Epidermal melanocyte (primary cell): ENCODE results near the gene TEX44.
"Not testable (repeated sequence)": the region's sequence is repeated elsewhere in the genome, so short reads cannot be mapped to it uniquely, and the experiment has no call there.

Experiments used
- DNase-seq: peaks from one replicate; pipeline ENCODE4 v3.0.0; 2011; ENCODE audit warnings: low spot score; ENCODE audit not compliant: insufficient read length

The TEX44 gene

DNA sequence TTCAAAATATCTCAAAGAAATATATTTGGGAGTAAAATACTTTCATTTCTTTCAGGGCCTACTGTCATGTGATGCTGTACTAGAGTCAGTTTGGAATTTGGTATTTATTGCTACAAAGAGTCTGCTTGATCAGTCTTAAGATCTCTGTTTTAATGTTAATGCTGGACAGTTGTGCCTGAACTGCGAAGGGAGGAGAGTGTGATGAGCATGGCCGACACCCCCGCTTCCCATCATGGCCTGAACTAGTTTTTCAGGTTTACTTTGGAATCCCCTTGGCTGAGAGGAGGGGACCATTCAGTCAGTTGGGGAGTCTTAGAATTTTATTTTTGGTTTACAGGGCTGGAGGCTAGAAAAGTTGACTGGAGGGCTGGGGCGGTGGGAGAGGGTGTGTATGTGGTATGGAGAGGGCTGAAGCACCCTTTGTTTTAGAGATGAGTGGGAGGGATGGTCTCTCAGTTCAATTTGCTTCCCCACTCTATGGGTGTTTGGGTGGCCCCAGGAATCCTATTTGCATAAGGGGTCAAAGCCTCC is 20.9 kb upstream of the TEX44 start:
- DNase-seq = no peak

DNA sequence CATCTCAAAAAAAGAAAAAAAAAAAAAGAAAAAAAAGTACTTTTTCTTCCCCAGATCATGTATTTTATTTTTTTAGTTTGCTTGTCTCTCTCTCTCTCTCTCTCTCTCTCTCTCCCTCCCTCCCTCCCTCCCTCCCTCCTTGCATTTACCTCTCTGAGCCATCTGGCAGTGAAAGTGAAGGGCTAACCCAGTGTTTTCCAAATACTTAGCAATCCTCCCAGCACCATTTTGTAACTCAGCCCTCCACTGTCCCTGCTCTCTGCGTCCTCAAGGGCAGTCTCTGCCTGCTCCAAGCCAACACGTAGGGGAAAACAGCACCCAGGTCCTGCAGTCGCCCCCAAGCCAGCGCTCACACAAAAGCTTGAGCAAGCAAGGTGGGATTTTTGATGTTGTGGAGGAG is 19.6 kb upstream of the TEX44 start:
- DNase-seq = no peak

DNA sequence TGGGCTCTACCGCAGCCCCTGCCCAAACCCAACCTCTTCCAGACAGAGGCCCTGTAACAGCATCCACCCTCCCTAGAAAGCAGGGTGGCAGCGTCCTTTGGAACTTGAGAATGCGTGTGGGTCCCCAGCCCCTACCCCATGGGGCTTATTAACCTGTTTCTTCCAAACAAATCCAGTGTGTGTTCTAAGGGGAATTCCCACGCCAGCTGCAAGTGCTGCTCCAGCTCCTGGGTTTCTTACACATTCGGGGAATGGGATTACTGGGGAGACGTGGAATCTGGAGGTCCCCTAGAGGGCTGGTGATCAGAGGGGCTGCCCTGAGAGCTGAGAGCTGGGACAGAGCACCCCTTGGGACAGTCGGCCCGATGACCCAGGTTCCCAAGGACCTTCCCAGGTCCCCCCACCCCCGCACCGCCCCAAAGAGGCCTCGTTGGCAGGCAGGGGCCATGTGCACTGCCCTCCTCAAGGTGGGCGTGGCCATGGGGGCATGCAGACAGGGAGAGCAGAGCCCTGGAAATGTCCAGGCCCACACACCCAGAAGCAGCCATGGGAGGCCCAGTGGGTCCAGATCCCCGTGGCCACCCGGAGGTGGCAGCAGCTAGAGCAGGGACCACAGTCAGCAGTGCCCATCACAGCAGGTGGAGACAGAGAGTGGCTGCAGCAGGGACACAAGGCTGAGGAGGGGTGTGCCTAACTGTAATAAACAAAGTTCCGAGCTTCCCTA is 18.8 kb upstream of the TEX44 start:
- DNase-seq = no peak

DNA sequence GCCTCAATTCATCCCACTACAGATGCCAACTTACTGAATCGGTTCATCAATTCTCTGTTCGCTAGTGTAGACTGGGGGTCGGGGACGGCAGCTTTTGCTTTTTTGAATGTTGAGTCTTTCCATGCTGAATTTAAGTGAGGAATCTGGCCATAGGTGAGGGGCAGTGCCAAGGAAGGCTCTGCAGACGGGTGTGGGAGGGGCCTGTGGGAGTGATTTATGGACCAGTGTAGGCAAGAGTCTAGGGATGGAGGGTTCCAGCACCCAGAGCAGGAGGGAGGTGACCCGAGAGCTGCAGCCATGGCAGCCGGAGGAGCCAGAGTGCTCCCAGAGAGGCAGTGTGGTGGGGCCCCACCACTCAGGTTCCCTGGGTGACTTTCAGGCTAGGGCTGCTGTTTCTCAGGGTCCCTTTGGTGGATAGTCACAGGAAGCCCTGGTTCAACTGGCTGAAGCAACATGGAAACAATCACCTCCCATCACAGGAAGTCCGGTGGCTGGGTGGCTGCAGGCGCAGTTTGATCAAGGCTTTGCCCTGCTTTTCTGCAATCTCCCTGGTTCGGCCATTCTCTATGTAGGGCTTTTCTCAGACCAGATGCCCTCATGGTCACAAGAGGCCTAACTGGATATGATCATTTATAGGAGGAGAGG is 16.9 kb upstream of the TEX44 start:
- no peak for DNase-seq

DNA sequence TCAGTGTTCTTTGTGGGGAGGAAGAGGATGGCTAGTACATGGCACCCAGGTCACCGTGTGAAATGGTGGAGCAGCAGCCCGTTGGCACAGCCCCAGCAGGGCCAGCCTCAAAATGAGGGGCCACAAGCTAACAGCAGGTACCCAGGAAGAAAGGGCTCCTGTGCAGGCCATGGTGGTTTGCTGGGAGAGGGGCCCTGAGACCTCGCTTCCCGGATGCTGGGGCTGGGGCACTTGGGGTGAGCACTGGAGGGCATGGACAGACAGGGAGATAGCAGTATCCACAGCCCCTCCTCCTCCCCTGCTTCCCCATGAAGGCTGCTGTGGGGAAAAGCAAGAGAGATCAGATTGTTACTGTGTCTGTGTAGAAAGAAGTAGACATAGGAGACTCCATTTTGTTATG is 16.2 kb upstream of the TEX44 start:
- DNase-seq = no peak

DNA sequence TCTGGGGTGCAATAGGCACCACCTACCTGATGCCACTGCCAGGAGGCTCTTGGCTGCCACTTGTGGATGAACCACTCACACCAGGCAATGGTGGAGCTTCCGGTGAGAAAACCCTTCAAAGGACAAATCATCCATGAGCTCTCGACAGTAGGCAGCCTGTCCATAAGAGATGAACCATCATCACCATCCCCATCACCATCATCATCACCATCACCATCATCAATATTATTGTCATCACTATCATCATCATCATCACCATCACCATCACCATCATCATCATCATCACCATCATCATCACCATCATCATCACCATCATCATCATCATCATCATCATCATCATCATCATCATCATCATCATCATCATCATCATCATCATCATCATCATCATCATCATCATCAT is 14.0 kb upstream of the TEX44 start:
- DNase-seq = not testable (repeated sequence)

DNA sequence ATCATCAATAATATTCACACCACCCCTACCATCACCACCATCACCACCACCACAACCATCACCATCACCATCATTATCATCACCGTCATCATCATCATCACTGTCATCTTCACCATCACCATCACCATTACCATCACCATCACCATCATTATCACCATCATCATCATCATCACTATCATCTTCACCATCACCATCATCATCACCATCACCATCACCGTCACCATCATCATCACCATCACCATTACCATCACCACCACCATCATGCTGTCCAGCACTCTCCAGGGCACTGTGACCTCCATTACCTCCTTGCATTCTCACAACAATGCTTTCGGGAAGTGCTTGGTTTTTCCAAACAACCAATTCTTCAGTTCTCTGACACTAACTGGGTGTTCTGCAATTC is 13.1 kb upstream of the TEX44 start:
- DNase-seq = no peak

DNA sequence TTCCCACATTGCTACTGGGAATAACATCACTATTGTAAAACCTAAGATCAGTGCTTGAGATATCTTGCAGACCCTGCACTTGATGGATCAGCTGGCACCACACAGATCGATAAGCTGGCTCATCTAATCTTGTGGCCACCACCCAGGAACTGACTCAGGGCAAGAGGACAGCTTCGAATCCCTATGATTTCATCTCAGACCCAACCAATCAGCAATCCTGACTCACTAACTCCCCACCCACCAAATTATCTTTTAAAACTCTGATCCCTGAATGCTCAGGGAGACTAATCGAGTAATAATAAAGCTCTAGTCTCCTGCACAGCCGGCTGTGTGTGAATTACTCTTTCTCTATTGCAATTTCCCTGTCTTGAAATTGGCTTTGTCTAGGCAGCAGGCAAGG is 11.3 kb upstream of the TEX44 start:
- no peak for DNase-seq

DNA sequence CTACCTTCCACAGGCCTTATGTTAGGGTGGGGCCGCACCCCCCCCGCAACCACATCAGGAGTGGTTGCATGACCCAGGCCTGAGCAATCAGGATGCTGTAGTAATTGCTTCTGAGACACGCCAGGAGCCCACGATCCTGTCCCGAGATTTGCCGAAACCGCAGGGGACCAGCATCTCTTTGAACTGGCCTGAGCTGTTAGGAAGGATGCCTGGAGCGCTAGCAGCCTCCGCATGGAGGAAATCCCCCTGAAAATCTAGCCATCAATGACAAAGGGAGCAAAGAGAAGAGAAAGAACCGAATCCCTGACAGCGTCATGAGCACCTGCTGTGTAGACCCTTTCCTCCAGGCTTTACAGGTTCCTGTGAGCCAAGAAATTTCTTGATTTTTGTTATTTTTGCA is 8.7 kb upstream of the TEX44 start:
- DNase-seq = peak; percentile 26

DNA sequence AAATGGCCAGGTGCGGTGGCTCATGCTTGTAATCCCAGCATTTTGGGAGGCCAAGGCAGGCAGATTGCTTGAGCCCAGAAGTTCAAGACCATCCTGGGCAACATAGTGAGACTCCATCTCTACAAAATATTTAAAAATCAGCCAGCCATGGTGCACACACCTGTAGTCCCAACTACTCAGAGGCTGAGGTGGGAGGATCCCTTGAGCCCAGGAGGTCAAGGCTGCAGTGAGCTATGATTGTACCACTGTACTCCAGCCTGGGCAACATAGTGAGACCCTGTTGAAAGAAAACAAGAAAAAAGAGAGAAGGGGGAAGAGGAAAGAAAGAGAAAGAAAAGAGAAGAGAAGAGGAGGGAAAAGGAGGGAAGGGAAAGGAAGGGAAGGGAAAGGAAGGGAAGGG is 4.9 kb upstream of the TEX44 start:
- DNase-seq = not testable (repeated sequence)

DNA sequence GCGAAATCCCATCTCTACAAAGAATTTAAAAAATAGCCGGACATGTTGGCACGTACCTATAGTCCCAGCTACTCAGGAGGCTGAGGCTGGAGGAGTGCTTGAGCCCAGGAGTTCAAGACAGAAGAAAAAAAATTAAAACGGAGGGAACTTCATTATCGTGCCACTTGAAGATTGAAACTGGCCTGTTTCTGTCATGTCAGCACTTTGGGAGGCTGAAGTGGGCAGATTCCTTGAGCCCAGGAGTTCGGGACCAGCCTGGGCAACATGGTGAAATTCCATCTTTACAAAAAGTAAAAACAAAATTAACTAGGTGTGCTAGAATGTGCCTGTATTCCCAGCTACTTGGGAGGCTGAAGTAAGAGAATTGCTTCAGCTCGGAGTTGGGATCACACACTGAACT is 3.0 kb upstream of the TEX44 start:
- DNase-seq = no peak

DNA sequence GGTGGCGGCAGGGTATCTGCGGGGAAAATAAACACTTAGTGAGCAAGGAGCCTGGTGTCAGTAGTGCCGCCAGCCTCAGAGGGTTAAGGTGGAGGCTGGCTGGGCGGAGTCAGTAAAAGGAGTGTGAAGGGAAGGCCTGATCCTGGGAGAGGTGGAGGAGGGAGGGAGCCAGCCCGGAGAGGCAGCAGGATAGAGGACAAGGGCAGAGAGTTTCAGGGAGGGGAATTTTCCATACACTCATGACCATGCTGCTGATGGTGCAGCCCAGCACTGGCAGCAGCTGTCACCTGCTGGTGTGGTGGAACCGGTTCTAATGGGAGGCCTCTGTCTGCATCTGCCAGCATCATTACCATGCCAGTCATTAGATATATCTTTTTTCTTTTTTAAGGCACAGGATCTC is 2.0 kb upstream of the TEX44 start:
- no peak for DNase-seq

DNA sequence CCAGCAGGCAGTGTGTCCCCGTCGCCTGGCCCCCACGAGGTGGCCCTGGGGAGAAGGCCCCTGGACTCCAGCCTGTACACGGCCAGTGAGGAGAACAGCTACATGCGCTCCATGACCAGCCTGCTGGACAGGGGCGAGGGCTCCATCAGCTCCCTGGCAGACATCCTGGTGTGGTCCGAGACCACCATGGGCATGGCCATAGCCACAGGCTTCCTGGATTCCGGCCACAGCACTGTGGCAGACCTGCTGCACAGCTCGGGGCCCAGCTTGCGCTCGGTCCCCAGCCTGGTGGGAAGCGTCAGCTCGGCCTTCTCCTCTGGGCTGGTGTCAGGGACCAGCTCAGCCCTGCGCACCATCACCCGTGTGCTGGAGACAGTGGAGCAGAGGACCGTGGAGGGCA is 1.0 kb downstream of the TEX44 start:
- DNase-seq = no peak

DNA sequence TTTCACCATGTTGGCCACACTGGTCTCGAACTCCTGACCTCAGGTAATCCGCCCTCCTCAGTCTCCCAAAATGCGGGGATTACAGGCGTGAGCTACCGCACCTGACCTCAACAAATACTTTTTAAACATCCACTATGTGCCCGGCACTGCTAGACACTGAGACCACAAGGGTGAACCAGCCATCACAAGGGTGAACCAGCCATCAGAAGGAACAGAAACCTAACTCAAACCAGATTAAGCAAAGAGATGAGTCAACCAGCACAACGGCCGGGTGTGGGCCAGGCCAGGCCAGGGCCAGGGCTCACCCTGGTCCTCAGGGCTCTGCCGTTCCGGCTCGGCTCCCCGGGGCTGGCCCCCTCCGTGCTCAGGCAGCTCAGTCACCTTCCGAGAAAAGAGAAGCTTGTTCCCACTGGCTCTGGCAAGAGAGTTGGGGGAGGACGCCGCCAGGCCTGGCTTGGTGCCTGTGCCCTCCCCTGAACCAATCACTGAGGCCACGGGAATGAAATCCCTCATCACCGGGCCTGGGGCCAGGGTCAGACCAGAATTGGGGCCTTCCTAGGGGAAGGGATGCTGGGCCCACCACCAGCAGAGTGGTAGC is 4.4 kb downstream of the TEX44 start:
- DNase-seq = no peak

DNA sequence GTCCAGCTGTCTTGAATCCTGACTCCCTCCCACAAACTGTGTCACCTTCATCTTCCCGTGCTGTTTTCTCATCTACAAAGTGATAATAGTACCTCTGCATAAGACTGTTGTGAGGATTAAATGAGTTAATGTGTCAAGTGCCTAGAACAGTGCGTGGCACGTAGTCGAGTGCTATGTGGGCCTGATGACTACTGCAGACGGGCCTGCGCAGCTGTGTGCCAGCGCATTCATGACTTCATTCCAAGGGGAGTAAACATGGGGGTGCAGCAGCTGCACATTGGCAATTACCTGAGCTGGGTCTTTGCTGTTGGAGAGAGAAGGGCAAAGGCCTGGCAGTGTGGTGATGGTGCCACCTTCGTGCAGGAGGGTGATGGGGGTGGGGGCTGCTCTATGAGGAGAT is 5.0 kb downstream of the TEX44 start:
- DNase-seq = no peak

DNA sequence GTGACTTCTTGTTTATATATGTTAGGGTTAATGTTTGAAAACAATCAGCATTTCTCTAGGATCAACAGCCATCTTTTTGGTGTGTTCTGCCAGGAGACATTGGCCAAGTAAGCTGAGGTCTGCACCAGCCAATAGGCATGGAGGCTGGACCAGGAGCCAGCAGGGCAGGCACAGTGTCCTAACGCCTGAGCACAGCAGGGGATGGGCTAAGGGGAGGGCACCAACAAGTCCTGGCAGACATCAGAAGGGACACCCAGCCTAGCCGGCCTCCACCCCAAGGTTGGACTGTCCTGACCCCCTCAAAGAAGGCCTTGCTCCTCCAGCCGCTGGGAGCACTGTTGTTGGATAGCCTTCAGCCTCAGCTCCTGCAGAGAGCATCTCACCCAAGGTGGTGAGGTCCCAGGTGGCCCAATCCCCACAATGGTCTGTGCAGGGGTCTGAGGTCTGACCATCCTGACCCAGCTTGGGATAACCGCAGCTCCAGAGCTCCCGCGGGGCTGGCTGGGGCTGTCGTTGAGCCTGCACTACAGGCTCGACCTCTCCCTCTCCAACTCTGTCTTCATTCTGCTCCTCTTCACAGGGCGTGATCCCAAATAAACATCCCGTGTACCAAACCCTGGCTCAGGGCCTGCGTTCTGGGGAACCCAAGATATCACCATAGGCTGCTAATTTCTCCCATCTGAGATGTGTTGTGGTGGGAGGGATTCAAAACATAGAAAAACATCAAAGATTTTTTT is 8.1 kb downstream of the TEX44 start:
- no peak for DNase-seq

DNA sequence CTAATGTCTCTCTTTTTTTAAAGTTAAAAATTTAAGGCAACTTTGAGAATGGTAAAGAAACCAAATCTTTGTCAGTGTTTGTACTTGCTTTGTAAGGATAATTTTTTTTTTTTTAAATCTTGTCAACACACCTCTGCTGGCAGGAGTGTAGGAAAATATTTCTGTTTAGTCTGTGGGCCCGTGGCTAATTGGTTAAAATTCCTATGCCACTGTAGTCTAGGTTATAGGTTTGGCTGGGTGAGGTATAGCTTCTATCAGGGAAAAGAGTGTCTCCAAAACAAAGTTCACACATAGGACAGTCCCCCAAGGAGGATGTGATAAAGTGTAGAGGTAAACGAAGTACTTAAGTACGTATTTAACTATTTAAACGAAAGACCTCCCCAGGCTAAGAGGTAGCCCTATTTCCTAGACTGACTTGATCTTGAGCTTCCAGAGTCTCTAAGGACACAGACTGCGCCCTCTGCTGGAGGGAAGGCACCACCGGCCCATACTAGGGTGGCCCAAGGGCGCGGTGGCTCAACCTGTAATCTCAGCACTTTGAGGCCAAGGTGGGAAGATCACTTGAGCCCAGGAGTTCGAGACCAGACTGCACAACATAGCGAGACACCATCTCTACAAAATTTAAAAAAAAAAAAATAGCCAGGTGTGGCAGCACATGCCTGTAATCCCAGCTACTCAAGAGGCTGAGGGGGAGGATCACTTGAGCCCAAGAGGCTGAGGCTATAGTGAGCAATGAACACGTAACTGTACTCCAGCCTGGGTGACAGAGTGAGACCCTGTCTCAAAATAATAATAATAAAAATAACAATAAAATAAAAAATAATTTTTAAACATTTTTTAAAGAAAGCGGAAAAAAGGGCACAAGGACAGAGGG is 8.9 kb downstream of the TEX44 start:
- peak; percentile 87 for DNase-seq

DNA sequence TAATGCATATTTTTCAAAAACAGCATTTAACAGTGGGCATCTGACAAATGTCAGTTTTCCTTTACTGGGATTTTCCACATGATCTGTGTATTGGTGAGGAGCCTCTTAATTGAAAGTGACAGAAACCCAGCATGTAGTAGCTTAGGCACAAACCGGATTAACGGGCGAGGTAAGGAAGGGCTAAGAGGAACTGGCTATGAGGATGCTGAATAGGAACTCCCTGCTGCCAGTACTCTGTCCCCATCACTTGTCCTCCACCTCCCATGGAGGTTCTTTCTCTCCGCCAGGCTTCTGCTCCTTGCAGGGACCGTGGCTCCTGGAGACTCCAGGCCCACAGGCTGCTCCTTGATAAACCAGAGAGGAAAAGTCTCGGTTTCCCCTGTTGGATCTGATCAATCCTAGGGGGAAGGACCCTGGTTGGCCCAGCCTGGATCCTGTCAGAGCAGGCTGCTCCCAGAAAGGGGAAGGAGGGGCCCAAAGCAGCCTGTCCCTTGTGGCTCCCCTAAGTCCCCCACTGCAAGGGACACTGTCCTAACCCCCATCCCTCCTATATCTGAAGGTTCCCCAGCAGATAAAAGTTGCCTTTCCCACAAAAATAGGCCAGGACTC is 10.3 kb downstream of the TEX44 start:
- no peak for DNase-seq

DNA sequence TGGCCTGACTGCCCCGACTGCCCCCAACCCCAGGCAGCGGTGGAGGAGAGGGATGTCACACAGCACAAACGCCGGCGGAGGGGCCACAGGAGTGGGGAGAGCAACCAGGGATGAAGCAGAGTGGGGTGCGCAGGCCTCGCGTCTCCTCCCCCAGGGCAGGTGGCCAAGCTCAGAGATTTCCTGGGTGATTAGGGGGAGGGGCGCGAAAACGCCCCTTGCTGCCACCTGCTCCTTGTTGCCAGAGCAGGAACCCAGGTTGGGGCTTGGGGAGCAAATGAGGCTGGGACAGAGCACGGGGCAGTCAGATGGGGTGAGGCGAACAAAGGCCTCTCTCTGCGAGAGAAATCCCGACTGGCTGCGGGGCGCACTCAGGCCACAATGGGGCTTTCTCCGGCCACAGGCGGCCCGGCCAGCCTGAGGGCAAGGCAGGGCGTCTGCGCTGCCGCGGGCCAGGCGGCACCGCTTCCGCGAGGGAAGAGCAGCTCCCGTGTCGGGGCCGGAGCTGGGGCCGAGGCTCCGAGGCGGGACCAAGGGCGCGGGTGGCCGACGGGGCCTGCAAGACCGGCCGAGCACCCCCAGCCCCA is 11.5 kb downstream of the TEX44 start:
- peak; percentile 77 for DNase-seq
